IMR-90 (cell line): ENCODE results near the gene NKX2-8. TPM values are rescaled to one million over a fixed set of nuclear protein-coding genes. Genes with fewer than 3 reads are reported as not detected.

Experiments used
- ATAC-seq: fragments of 200-7000 bp; cut with Tn5 transposase; 2 replicates; pipeline ENCODE4 v1.9.1; 2020; ENCODE audit warnings: low read depth, mild to moderate bottlenecking, moderate library complexity
- BruUV-seq: library from RNA; stranded (reverse); fragments of 400-500 nt; replicated peaks from 2 replicates; lab custom pipeline; 2021; lab: Mats Ljungman, UMichigan
- CTCF ChIA-PET: fragments of 300-600 bp; formaldehyde crosslinking; extraction: SDS; loops from one replicate; lab custom pipeline; 2021; ENCODE audit warnings: antibody characterized with exemption; lab: Yijun Ruan, JAX
- POLR2A ChIA-PET: fragments of 300-600 bp; sonication (Branson Sonifier 250); formaldehyde crosslinking; loops from one replicate; lab custom pipeline; 2022; ENCODE audit warnings: antibody characterized with exemption; ENCODE audit not compliant: unreplicated experiment; lab: Charles Lee
- DNase-seq: peaks from one replicate; pipeline ENCODE4 v3.0.0; 2013
- H2AFZ ChIP-seq: replicated peaks from 2 replicates; pipeline ENCODE3; 2013; ENCODE audit warnings: low read length, mild to moderate bottlenecking; ENCODE audit not compliant: poor library complexity
- H2AK5ac ChIP-seq: 2 replicates; pipeline ENCODE4 v1.6.1; 2013; ENCODE audit warnings: low read depth, low read length, inconsistent platforms
- H2AK9ac ChIP-seq: replicated peaks from 2 replicates; pipeline ENCODE3; 2013; ENCODE audit warnings: mild to moderate bottlenecking, low read depth, low read length, moderate library complexity; ENCODE audit not compliant: poor library complexity
- H2BK120ac ChIP-seq: 2 replicates; pipeline ENCODE4 v1.6.1; 2013; ENCODE audit warnings: low read depth, low read length, inconsistent platforms
- H2BK15ac ChIP-seq: 3 replicates; pipeline ENCODE4 v1.6.1; 2013; ENCODE audit warnings: low read depth, low read length, inconsistent platforms
- H2BK20ac ChIP-seq: 2 replicates; pipeline ENCODE4 v1.6.1; 2013; ENCODE audit warnings: low read depth, mild to moderate bottlenecking, inconsistent platforms, low read length, moderate library complexity
- H2BK5ac ChIP-seq: 2 replicates; pipeline ENCODE4 v1.6.1; 2013; ENCODE audit warnings: mild to moderate bottlenecking, low read depth, low read length, inconsistent platforms; ENCODE audit not compliant: poor library complexity, severe bottlenecking
- H3K14ac ChIP-seq: replicated peaks from 2 replicates; pipeline ENCODE4 v1.6.1; 2013; ENCODE audit warnings: low read depth, low read length, inconsistent platforms
- H3K18ac ChIP-seq: 2 replicates; pipeline ENCODE4 v1.6.1; 2013; ENCODE audit warnings: low read depth, low read length, control low read depth
- H3K23ac ChIP-seq: 2 replicates; pipeline ENCODE4 v1.6.1; 2013; ENCODE audit warnings: low read depth, low read length, inconsistent platforms
- H3K27ac ChIP-seq: 2 replicates; pipeline ENCODE4 v1.5.1; 2013; ENCODE audit warnings: mild to moderate bottlenecking, control low read depth, low read length; ENCODE audit not compliant: insufficient read depth
- H3K27me3 ChIP-seq: 2 replicates; pipeline ENCODE4 v1.6.1; 2013; ENCODE audit warnings: low read length; ENCODE audit not compliant: control insufficient read depth, insufficient read depth
- H3K36me3 ChIP-seq: 2 replicates; pipeline ENCODE4 v1.6.1; 2013; ENCODE audit warnings: low read length, mixed read lengths; ENCODE audit not compliant: control insufficient read depth, insufficient read depth
- H3K4ac ChIP-seq: 2 replicates; pipeline ENCODE4 v1.6.1; 2013; ENCODE audit warnings: low read depth, low read length, inconsistent platforms
- H3K4me1 ChIP-seq: 2 replicates; pipeline ENCODE4 v1.6.1; 2013; ENCODE audit warnings: low read length, mixed read lengths; ENCODE audit not compliant: control insufficient read depth, insufficient read depth
- H3K4me2 ChIP-seq: 2 replicates; pipeline ENCODE4 v1.6.1; 2013; ENCODE audit warnings: low read depth, mild to moderate bottlenecking, control low read depth, low read length, moderate library complexity
- H3K4me3 ChIP-seq: 2 replicates; pipeline ENCODE4 v1.5.1; 2013; ENCODE audit warnings: low read depth, mild to moderate bottlenecking, control low read depth, low read length, moderate library complexity; ENCODE audit not compliant: insufficient read depth
- H3K56ac ChIP-seq: 2 replicates; pipeline ENCODE4 v1.6.1; 2013; ENCODE audit warnings: low read length, inconsistent platforms; ENCODE audit not compliant: insufficient read depth; ENCODE audit errors: extremely low read depth
- H3K79me1 ChIP-seq, 2 experiments: 2 replicates each; pipeline ENCODE4 v1.6.1; 2013; ENCODE audit warnings: low read length in 2 of 2, inconsistent platforms in 1 of 2, low read depth in 1 of 2
- H3K9ac ChIP-seq: 2 replicates; pipeline ENCODE4 v1.6.1; 2013; ENCODE audit warnings: low read depth, low read length, control low read depth
- H3K9me1 ChIP-seq: 2 replicates; pipeline ENCODE4 v1.6.1; 2013; ENCODE audit warnings: low read length, inconsistent platforms; ENCODE audit not compliant: insufficient read depth
- H3K9me3 ChIP-seq: 2 replicates; pipeline ENCODE4 v1.6.1; 2013; ENCODE audit warnings: low read length; ENCODE audit not compliant: control insufficient read depth, insufficient read depth
- H4K20me1 ChIP-seq: 2 replicates; pipeline ENCODE4 v1.6.1; 2013; ENCODE audit warnings: low read length, inconsistent platforms; ENCODE audit not compliant: insufficient read depth
- H4K5ac ChIP-seq: 2 replicates; pipeline ENCODE4 v1.6.1; 2013; ENCODE audit warnings: mild to moderate bottlenecking, low read depth, low read length, control low read depth
- H4K8ac ChIP-seq, 2 experiments: 2 replicates each; pipeline ENCODE4 v1.6.1; 2013; ENCODE audit warnings: low read depth in 2 of 2, low read length in 2 of 2, control low read depth in 1 of 2, inconsistent platforms in 1 of 2
- H4K91ac ChIP-seq: 2 replicates; pipeline ENCODE4 v1.6.1; 2013; ENCODE audit warnings: low read depth, low read length, inconsistent platforms; ENCODE audit not compliant: insufficient read depth
- CHD1 ChIP-seq: IDR thresholded peaks from 2 replicates; pipeline ENCODE4 v1.6.1; 2012; ENCODE audit warnings: low read depth, low read length, improper control_type of control experiment
- MXI1 ChIP-seq: IDR thresholded peaks from 2 replicates; pipeline ENCODE4 v1.6.1; 2012; ENCODE audit warnings: low read depth, mild to moderate bottlenecking, low read length, moderate library complexity, borderline replicate concordance
- WGBS, 2 experiments: methylation state at CpG; one replicate each; pipeline versions ENCODE4 v1.1.5 to v1.1.7; 2013; ENCODE audit warnings: missing lambda C conversion rate in 2 of 2; ENCODE audit not compliant: insufficient read length in 1 of 2; ENCODE audit errors: extremely low coverage in 2 of 2; 5-methylcytosine and 5-hydroxymethylcytosine counted together
- dilution Hi-C: fragments of 300-500 bp; cut with HindIII; formaldehyde crosslinking; loops from one replicate; pipeline ENCODE4 v1.14.3; 2018; ENCODE audit warnings: low sequenced_read_pairs; ENCODE audit not compliant: unreplicated experiment
- in situ Hi-C: fragments of 300-500 bp; cut with MboI; formaldehyde crosslinking; loops from 3 replicates; pipeline ENCODE4 v1.14.3; 2019; ENCODE audit warnings: low sequenced_read_pairs, inconsistent platforms, mixed read lengths
- intact Hi-C: fragments of 100-400 bp; cut with micrococcal nuclease; formaldehyde crosslinking; loops from 2 replicates; pipeline ENCODE4 v1.10.0; 2022
- polyA plus RNA-seq, 3 experiments: library from polyadenylated mRNA; depleted of rRNA; stranded (reverse); fragments of >200 nt; gene quantifications; 2 replicates each; pipeline ENCODE4 v1.2.3, GENCODE V29; 2012; ENCODE audit warnings: low replicate concordance in 1 of 3
- total RNA-seq: library from RNA; depleted of rRNA; stranded (reverse); fragments of >200 nt; gene quantifications from 2 replicates; pipeline ENCODE4 v1.2.3, GENCODE V29; 2012

NKX2-8 gene
- total and polyA plus RNA-seq, 2 of the 4 experiments (the other 2 are of a cell fraction) = not detected

GRCh38 chr14:36625436-36625835, 43.0 kb upstream of the NKX2-8 start:
- Histone ChIP-seq H2AFZ (no peak overlapping the region), H2AK9ac (no peak overlapping the region), H4K8ac (no peak overlapping the region), H3K56ac (no peak overlapping the region), H3K36me3 (no peaks in the 10 kb centered on the region), H3K9ac (no peak overlapping the region), H3K27me3 (no peaks in the 10 kb centered on the region), H3K4ac (no peak overlapping the region), H2BK20ac (no peak overlapping the region), H2BK15ac (no peak overlapping the region), H4K20me1 (no peaks in the 10 kb centered on the region), H2BK120ac (no peak overlapping the region), H3K9me3 (no peaks in the 10 kb centered on the region), H3K9me1 (no peaks in the 10 kb centered on the region), H4K91ac (no peak overlapping the region), H3K4me3 (no peak overlapping the region), H3K4me1 (no peaks in the 10 kb centered on the region), H3K79me1 (no peaks in the 10 kb centered on the region), H3K23ac (no peak overlapping the region), H2AK5ac (no peak overlapping the region), H2BK5ac (no peak overlapping the region), H3K4me2 (no peak overlapping the region), H4K5ac (no peak overlapping the region), H3K18ac (no peak overlapping the region), H3K14ac (no peak overlapping the region), H3K27ac (no peak overlapping the region)
- dilution Hi-C loops (no loop called here), in situ Hi-C loops (no loop called here), intact Hi-C loops (no loop called here)
- WGBS, 2 experiments = no CpG with 5 or more reads among the region's 4 CpGs
- ChIA-PET CTCF (no interaction called here), POLR2A (interaction anchor here (0.6 kb wide), 1 partner anchor 112 kb away, joined by 3 read pairs; no protein-coding TSS in a partner anchor)
- ATAC-seq (no peak), DNase-seq (no peak)
- TF ChIP-seq CHD1 = no peak
- TF ChIP-seq MXI1 = no peak
- no TSS peak for BruUV-seq
